Gastrocnemius medialis (tissue), 4 donors: ENCODE measurements around the gene UBE2V1. TPM values are rescaled to one million over a fixed set of nuclear protein-coding genes. Genes with fewer than 3 reads are reported as not detected.

Experiments
- ATAC-seq, 2 donors: fragments of 150-250 bp; one replicate each; pipeline ENCODE4 v1.9.1; 2016
- DNase-seq, 2 donors: peaks; one replicate each; pipeline ENCODE4 v3.0.0-alpha.2; 2019
- H3K27ac ChIP-seq, 4 donors: fragments of 200-600 bp; sonication (generic); 1 replicate in 1 of 4; 2 replicates in 3 of 4; pipeline ENCODE4 v1.5.1; 2016 to 2018; ENCODE audit warnings: mild to moderate bottlenecking in 2 of 4, moderate library complexity in 1 of 4
- H3K27me3 ChIP-seq, 3 donors: fragments of 200-600 bp; sonication (generic) in 2 of 3; 1 replicate in 1 of 3; 2 replicates in 2 of 3; pipeline versions ENCODE4 v1.5.1 to v1.6.0; 2016 to 2019; ENCODE audit warnings: mild to moderate bottlenecking in 1 of 3, moderate library complexity in 1 of 3
- H3K36me3 ChIP-seq, 2 donors: fragments of 200-600 bp; sonication (generic) in 1 of 2; one replicate each; pipeline ENCODE4 v1.5.1; 2017 to 2018
- H3K4me1 ChIP-seq, 2 donors: fragments of 200-600 bp; sonication (generic) in 1 of 2; one replicate each; pipeline ENCODE4 v1.5.1; 2016 to 2017; ENCODE audit warnings: mild to moderate bottlenecking in 2 of 2
- H3K4me3 ChIP-seq, 4 donors: fragments of 200-600 bp; sonication (generic) in 3 of 4; 1 replicate in 1 of 4; 2 replicates in 3 of 4; pipeline ENCODE4 v1.5.1; 2016 to 2019; ENCODE audit warnings: mild to moderate bottlenecking in 2 of 4
- H3K9me3 ChIP-seq, 3 donors: fragments of 200-600 bp; sonication (generic) in 2 of 3; 1 replicate in 1 of 3; 2 replicates in 2 of 3; pipeline ENCODE4 v1.5.1; 2016 to 2019
- CTCF ChIP-seq, 5 experiments: fragments of 450-650 bp in 3 of 5; fragments of 200-600 bp in 2 of 5; sonication (generic) in 2 of 5; IDR thresholded peaks in 4 of 5; conservative IDR thresholded peaks in 1 of 5; 1 replicate in 4 of 5; 2 replicates in 1 of 5; pipeline ENCODE4 v1.5.1; 2016 to 2019; ENCODE audit warnings: antibody characterized with exemption in 5 of 5, mild to moderate bottlenecking in 3 of 5, moderate library complexity in 3 of 5
- POLR2A ChIP-seq, 2 donors: fragments of 450-650 bp; IDR thresholded peaks; one replicate each; pipeline ENCODE4 v1.6.1; 2017; ENCODE audit warnings: antibody characterized with exemption in 2 of 2, mild to moderate bottlenecking in 2 of 2, moderate library complexity in 2 of 2
- in situ Hi-C, 4 donors: fragments of 200-750 bp; cut with MboI; loops; one replicate each; pipeline versions ENCODE4 v1.15.0 to v1.8.0; 2017; ENCODE audit warnings: low sequenced_read_pairs in 4 of 4
- intact Hi-C: fragments of 100-400 bp; cut with DNase I; formaldehyde crosslinking; loops from one replicate; pipeline ENCODE4 v1.15.1; 2023; ENCODE audit warnings: low total_unique reads
- total RNA-seq, 4 donors: library from RNA; depleted of rRNA; stranded (reverse); fragments of >200 nt; gene quantifications; one replicate each; pipeline versions ENCODE4 v1.1.0 to v1.2.3, GENCODE V29; 2016

Gene UBE2V1
- total RNA-seq, 4 donors from 2014 or later, result 37.6 to 58.5 (median 46.9) TPM

GRCh38 chr20:50077818-50078601, 34.9 kb downstream of the UBE2V1 start:
- Histone ChIP-seq H3K27ac (no peak overlapping the region), H3K9me3 (no peaks in the 10 kb centered on the region), H3K36me3 (peaks cover 0 to 14% of the 10 kb centered on the region in 2 donors), H3K4me3 (no peak overlapping the region), H3K4me1 (peaks cover 4 to 6% of the 10 kb centered on the region in 2 donors), H3K27me3 (no peaks in the 10 kb centered on the region)
- TF ChIP-seq POLR2A (IDR thresholded peaks at IDR 0.05), result no peak
- no peak for TF ChIP-seq CTCF (IDR thresholded peaks at IDR 0.05 in 4 of 5, conservative IDR thresholded peaks at IDR 0.05 in 1 of 5)
- ATAC-seq (peak in 1 of 2 donors; percentile 22), DNase-seq (no peak)
- intact Hi-C loops (no loop called here), in situ Hi-C loops (no loop called here)

GRCh38 chr20:50073500-50073899, 39.5 kb downstream of the UBE2V1 start:
- Histone ChIP-seq H3K27ac (no peak overlapping the region), H3K9me3 (no peaks in the 10 kb centered on the region), H3K36me3 (no peaks in the 10 kb centered on the region), H3K4me1 (peaks cover 5 to 9% of the 10 kb centered on the region in 2 donors), H3K4me3 (no peak overlapping the region), H3K27me3 (no peaks in the 10 kb centered on the region)
- intact Hi-C loops (no loop called here), in situ Hi-C loops (loop anchor here (5.0 kb wide), 2 partner anchors 91 to 96 kb away; partner anchors contain the start of gene SNAI1 (in 2 of the 4))
- no peak for TF ChIP-seq CTCF (IDR thresholded peaks at IDR 0.05 in 4 of 5, conservative IDR thresholded peaks at IDR 0.05 in 1 of 5)
- TF ChIP-seq POLR2A (IDR thresholded peaks at IDR 0.05), result no peak
- no peak for ATAC-seq
- DNase-seq, result no peak

- intact Hi-C loops, result loop anchor here (1.0 kb wide), 1 partner anchor 92 kb away; no protein-coding TSS in a partner anchor
- no peak overlapping the region for H3K27ac ChIP-seq
- TF ChIP-seq CTCF (IDR thresholded peaks at IDR 0.05 in 4 of 5, conservative IDR thresholded peaks at IDR 0.05 in 1 of 5), result peak; percentile 99 to 100 (median 99)
- TF ChIP-seq POLR2A (IDR thresholded peaks at IDR 0.05), result no peak
- ATAC-seq (peak; percentile 88 to 92), DNase-seq (peak; percentile 60 to 79)
- no peaks in the 10 kb centered on the region for H3K9me3 ChIP-seq
- H3K36me3 ChIP-seq, result no peaks in the 10 kb centered on the region
- H3K4me1 ChIP-seq, result peaks cover 5 to 9% of the 10 kb centered on the region in 2 donors
- peak overlapping the region in 3 of 4 donors; percentile 41 to 62 (median 44) for H3K4me3 ChIP-seq
- in situ Hi-C loops, result loop anchor here (5.0 kb wide), 2 partner anchors 89 to 94 kb away; partner anchors contain the start of gene SNAI1 (in 2 of the 4)
- no peaks in the 10 kb centered on the region for H3K27me3 ChIP-seq
Measured at GRCh38 chr20:50071039-50071888, 41.7 kb downstream of the UBE2V1 start.

- in situ Hi-C loops, result loop anchor here (5.0 kb wide), 2 partner anchors 88 to 93 kb away; partner anchors contain the start of gene SNAI1 (in 2 of the 4)
- H3K27ac ChIP-seq, result no peak overlapping the region
- ATAC-seq (no peak), DNase-seq (no peak)
- intact Hi-C loops, result no loop called here
- no peak overlapping the region for H3K4me3 ChIP-seq
- no peaks in the 10 kb centered on the region for H3K36me3 ChIP-seq
- H3K4me1 ChIP-seq, result peaks cover 3 to 4% of the 10 kb centered on the region in 2 donors
- H3K9me3 ChIP-seq, result no peaks in the 10 kb centered on the region
- TF ChIP-seq CTCF (IDR thresholded peaks at IDR 0.05 in 4 of 5, conservative IDR thresholded peaks at IDR 0.05 in 1 of 5), result no peak
- no peaks in the 10 kb centered on the region for H3K27me3 ChIP-seq
Measured at GRCh38 chr20:50070361-50070760, 42.6 kb downstream of the UBE2V1 start.
